Rectal smooth muscle tissue (tissue), 1 donor: ENCODE results near the gene LBH.

Experiments
- H3K27ac ChIP-seq: one replicate; pipeline ENCODE4 v1.7.0; 2013; ENCODE audit warnings: low read depth, low read length, inconsistent platforms
- H3K27me3 ChIP-seq: one replicate; pipeline ENCODE4 v1.7.0; 2013; ENCODE audit warnings: low read length; ENCODE audit not compliant: control insufficient read depth, insufficient read depth
- H3K36me3 ChIP-seq: one replicate; pipeline ENCODE4 v1.7.0; 2013; ENCODE audit warnings: low read length; ENCODE audit not compliant: control insufficient read depth, insufficient read depth
- H3K4me1 ChIP-seq: one replicate; pipeline ENCODE4 v1.7.0; 2013; ENCODE audit warnings: low read length; ENCODE audit not compliant: control insufficient read depth, insufficient read depth
- H3K4me3 ChIP-seq: one replicate; pipeline ENCODE4 v1.7.0; 2013; ENCODE audit warnings: low read length
- H3K9ac ChIP-seq: one replicate; pipeline ENCODE4 v1.7.0; 2013; ENCODE audit warnings: low read length

The LBH gene

GRCh38 chr2:30231996-30232800 lies 864 bp downstream of the LBH start:
- Histone ChIP-seq H3K27me3 (no peaks in the 10 kb centered on the region), H3K9ac (peak overlapping the region; percentile 34), H3K36me3 (no peaks in the 10 kb centered on the region), H3K4me1 (no peaks in the 10 kb centered on the region), H3K27ac (peak overlapping the region; percentile 85), H3K4me3 (peak overlapping the region; percentile 86)

GRCh38 chr2:30232801-30233130 lies 1.4 kb downstream of the LBH start:
- Histone ChIP-seq H3K4me3 (peak overlapping the region; percentile 86), H3K4me1 (no peaks in the 10 kb centered on the region), H3K9ac (peak overlapping the region; percentile 34), H3K27ac (peak overlapping the region; percentile 85), H3K27me3 (no peaks in the 10 kb centered on the region), H3K36me3 (no peaks in the 10 kb centered on the region)

DNA sequence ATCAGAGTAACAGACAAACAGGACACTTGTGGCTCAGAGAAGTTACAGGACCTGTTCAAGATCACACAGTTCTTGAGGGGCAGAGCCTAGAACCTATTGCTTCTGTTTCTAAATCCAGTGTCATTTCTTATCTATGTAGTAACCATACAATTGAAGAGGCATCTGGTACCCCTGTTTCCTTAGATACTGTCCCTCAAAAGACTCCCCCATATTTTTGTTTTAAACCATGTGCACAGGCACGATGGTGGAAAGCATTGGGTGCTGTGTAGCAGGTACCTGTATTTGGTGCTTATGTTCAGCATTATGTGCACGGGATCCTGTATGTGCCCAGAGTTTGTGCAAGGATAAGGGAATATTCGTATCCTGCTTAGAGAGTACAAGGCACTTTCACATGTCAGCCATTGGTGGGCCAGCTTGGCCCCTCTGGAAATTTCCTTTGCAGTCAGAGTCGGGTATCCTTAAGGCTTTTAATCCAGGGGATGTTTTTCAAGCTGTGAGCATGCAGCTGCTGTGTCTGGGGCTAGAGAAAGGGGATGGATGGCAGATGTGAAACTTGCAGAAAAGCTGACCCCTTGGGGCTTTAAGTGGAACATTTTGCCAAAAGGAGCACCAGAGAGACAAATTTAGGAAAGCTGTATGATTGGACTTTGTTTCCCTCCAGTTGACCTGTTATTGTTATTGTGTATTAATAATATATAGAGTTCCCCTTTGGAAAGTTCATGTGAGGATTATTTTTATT lies 2.1 kb downstream of the LBH start:
- Histone ChIP-seq H3K27me3 (no peaks in the 10 kb centered on the region), H3K36me3 (no peaks in the 10 kb centered on the region), H3K4me1 (no peaks in the 10 kb centered on the region), H3K27ac (no peak overlapping the region), H3K4me3 (peak overlapping the region; percentile 86), H3K9ac (no peak overlapping the region)

- H3K36me3 ChIP-seq, result no peaks in the 10 kb centered on the region
- H3K27ac ChIP-seq, result no peak overlapping the region
- H3K4me1 ChIP-seq, result peaks cover 2% of the 10 kb centered on the region
- H3K27me3 ChIP-seq, result no peaks in the 10 kb centered on the region
- H3K9ac ChIP-seq, result no peak overlapping the region
- peak overlapping the region; percentile 44 for H3K4me3 ChIP-seq
Observed at GRCh38 chr2:30234180-30234971, 3.0 kb downstream of the LBH start.

DNA sequence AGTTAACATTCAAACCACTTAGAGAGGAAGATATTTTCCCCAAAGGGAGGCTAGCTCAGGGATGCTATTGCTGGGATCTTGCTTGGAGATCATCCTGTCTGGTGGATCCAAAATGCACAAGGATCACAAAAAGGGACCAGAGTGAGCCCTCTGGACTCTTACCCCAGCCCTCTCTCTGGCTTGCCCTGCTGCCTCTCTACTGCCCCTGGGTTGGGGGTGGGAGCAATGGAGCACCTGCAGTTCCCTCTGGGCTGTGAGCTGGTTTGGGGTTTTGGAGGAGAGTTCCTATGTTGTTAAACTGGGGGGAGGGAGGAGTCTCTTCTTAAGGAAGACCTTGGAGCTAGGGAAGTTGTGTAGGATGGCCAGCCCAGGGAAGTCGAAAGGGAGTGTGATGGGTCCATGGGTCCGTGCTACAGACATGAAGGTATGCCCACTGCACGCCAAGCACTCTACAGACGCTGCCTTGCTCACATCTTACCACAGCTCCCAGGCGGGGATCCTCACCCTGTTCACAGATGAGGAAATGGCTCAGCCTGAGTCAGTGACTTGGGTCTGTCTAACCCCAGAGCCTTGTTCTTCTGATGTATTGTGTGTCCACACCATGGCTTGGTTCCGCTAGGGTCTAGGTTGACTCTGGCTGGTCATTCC lies 3.8 kb downstream of the LBH start:
- Histone ChIP-seq H3K4me1 (peaks cover 10% of the 10 kb centered on the region), H3K4me3 (peak overlapping the region; percentile 17), H3K36me3 (no peaks in the 10 kb centered on the region), H3K27ac (no peak overlapping the region), H3K9ac (no peak overlapping the region), H3K27me3 (no peaks in the 10 kb centered on the region)

DNA sequence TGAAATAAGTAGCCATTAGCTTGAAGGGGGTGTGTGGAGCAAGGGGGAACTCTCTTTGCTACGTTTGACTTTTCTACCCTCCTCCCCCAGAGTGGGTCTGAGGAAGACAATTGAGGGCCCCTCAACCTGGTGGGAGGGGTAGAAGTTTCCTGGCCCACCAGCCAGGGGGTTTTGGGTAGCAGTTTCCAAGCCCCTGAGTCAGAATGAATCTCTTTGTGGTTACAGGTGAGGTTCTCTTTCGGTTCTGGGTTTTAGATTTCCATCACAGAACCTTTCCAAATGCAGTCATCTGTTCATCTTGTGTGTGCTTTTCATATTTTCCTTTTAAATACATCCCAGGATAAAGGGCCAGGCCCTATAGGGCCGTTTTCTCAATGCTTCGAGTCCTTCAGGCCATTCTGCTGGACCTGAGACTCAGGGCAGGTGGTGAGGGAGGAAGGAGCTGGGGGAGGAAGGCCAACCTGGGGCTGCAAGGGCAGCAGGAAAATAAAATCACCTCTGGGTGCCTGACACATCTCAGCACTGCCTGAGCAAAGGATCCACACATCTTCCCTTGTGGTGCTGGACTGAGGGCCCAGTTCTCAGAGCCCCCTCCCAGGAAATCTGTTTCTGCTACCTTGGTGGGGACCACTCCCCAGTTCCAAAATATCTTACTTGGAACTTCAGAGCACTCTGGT lies 4.7 kb downstream of the LBH start:
- Histone ChIP-seq H3K4me1 (peaks cover 13% of the 10 kb centered on the region), H3K9ac (no peak overlapping the region), H3K36me3 (no peaks in the 10 kb centered on the region), H3K27ac (no peak overlapping the region), H3K4me3 (no peak overlapping the region), H3K27me3 (no peaks in the 10 kb centered on the region)

DNA sequence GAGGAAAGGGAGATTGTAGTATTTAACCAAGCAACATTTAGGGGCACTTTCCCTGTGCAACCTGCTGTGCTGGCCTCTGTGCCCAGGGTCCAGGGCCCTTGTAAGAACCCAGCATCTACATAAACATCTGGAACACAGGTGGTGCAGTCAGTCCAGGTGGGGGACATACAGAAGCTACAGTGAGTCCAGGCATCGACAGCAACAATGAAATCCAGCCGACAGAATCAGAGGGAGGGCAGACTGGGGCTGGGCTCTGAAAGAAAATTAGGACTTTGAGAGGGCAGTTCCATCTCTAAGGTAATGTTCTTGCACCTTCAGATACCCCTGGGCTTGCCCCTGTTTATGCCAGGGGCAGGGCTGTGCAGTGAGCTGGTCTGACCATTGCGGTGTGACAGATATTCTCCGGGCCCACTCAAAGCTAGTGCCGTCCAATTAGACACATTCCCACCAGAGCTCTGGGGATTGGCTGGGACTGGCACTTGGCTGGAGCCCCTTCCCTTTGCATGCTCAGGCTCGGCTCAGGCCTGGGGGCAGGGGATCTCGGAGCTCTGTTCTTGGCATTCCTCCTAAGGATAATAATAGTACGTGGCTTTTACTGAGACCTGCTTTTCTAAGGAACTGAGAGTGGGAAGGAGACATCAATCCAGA lies 5.4 kb downstream of the LBH start:
- Histone ChIP-seq H3K36me3 (no peaks in the 10 kb centered on the region), H3K4me1 (peaks cover 13% of the 10 kb centered on the region), H3K27ac (no peak overlapping the region), H3K4me3 (no peak overlapping the region), H3K27me3 (no peaks in the 10 kb centered on the region), H3K9ac (no peak overlapping the region)

GRCh38 chr2:30237239-30237965 lies 6.1 kb downstream of the LBH start:
- no peak overlapping the region for H3K4me3 ChIP-seq
- no peak overlapping the region for H3K9ac ChIP-seq
- H3K4me1 ChIP-seq, result peaks cover 13% of the 10 kb centered on the region
- peak overlapping the region; percentile 11 for H3K27ac ChIP-seq
- no peaks in the 10 kb centered on the region for H3K36me3 ChIP-seq
- no peaks in the 10 kb centered on the region for H3K27me3 ChIP-seq

GRCh38 chr2:30237966-30238800 lies 6.8 kb downstream of the LBH start:
- H3K36me3 ChIP-seq, result no peaks in the 10 kb centered on the region
- no peak overlapping the region for H3K4me3 ChIP-seq
- H3K27me3 ChIP-seq, result no peaks in the 10 kb centered on the region
- H3K9ac ChIP-seq, result no peak overlapping the region
- peak overlapping the region; percentile 11 for H3K27ac ChIP-seq
- peaks cover 13% of the 10 kb centered on the region for H3K4me1 ChIP-seq

GRCh38 chr2:30239308-30239985 lies 8.1 kb downstream of the LBH start:
- no peaks in the 10 kb centered on the region for H3K36me3 ChIP-seq
- peaks cover 13% of the 10 kb centered on the region for H3K4me1 ChIP-seq
- H3K27me3 ChIP-seq, result no peaks in the 10 kb centered on the region
- no peak overlapping the region for H3K9ac ChIP-seq
- H3K27ac ChIP-seq, result peak overlapping the region; percentile 54
- peak overlapping the region; percentile 40 for H3K4me3 ChIP-seq
